ENCODE measurements around the gene ADGRA1. TPM values are rescaled to one million over a fixed set of nuclear protein-coding genes. Genes with fewer than 3 reads are reported as not detected.

Gene ADGRA1
- total and polyA plus RNA-seq, 10 of the 15 experiments (the other 5 are each of a cell fraction or from before 2014, with no cell fraction given), result not detected

- Histone ChIP-seq H3K27me3 (replicated peaks in 1 of 2; ENCODE audit: control insufficient read depth in 2 of 2, insufficient read depth in 2 of 2, low read length in 1 of 2) (no peaks in the 10 kb centered on the region), H3K9me3 (replicated peaks; ENCODE audit: control insufficient read depth, insufficient read depth, low read length) (peaks cover 4% of the 10 kb centered on the region; the same call in 1 of the 3 replicates), H3K27ac (ENCODE audit: control insufficient read depth, insufficient read depth) (no peak overlapping the region), H3K9ac (ENCODE audit: control insufficient read depth, insufficient read depth, low read length) (no peak overlapping the region), H3K79me2 (ENCODE audit: control insufficient read depth, insufficient read depth, low read length) (no peaks in the 10 kb centered on the region), H3K36me3 (ENCODE audit: control insufficient read depth in 2 of 2, insufficient read depth in 2 of 2, low read length in 1 of 2) (no peaks in the 10 kb centered on the region), H3K4me2 (ENCODE audit: control insufficient read depth, insufficient read depth) (no peak overlapping the region), H4K20me1 (ENCODE audit: control insufficient read depth, insufficient read depth) (no peaks in the 10 kb centered on the region), H3K4me3 (no peak overlapping the region), H3K4me1 (ENCODE audit: control insufficient read depth, insufficient read depth, low read length) (no peaks in the 10 kb centered on the region), H2AFZ (ENCODE audit: control insufficient read depth, low read depth, low read length) (no peak overlapping the region)
- in situ Hi-C loops (cut with MboI), result no loop called here
- ChIA-PET CTCF (no interaction called here), SMC1A (ENCODE audit: uncharacterized antibody, unreplicated experiment) (no interaction called here), RAD21 (ENCODE audit: unreplicated experiment) (no interaction called here), POLR2A (no interaction called here)
- DNase-seq (ENCODE audit: low read depth, low spot score) (no peak), FAIRE-seq (no peak), ATAC-seq (no peak)
- BruUV-seq (replicated peaks), result no TSS peak
- intact Hi-C loops (cut with micrococcal nuclease; ENCODE audit: unreplicated experiment), result no loop called here
- 40% methylated on average over 13 of the region's 13 CpGs for WGBS (ENCODE audit: insufficient coverage, insufficient replicate concordance, low lambda C conversion rate, missing lambda C conversion rate)
- TF ChIP-seq HDGF (IDR thresholded peaks at IDR 0.05), result no peak
- no peak for TF ChIP-seq HSF1 (IDR thresholded peaks at IDR 0.05; ENCODE audit: low read depth, low read length)
- TF ChIP-seq ZBTB11 (CRISPR knock-in tag; IDR thresholded peaks at IDR 0.05), result no peak
- TF ChIP-seq BACH1 (IDR thresholded peaks at IDR 0.05; ENCODE audit: borderline replicate concordance), result no peak
- TF ChIP-seq MEF2A (IDR thresholded peaks at IDR 0.05; ENCODE audit: insufficient read depth, low read depth, low read length), result no peak
- TF ChIP-seq EED (IDR thresholded peaks at IDR 0.05; ENCODE audit: low read depth), result no peak
- TF ChIP-seq PAX5 (IDR thresholded peaks at IDR 0.05; ENCODE audit: borderline replicate concordance, low read depth, low read length), result no peak
- TF ChIP-seq SMC3 (IDR thresholded peaks at IDR 0.05; ENCODE audit: borderline replicate concordance, low read length), result no peak
- TF ChIP-seq E2F8 (IDR thresholded peaks at IDR 0.05; ENCODE audit: low read depth, partially characterized antibody), result no peak
- TF ChIP-seq TCF7 (IDR thresholded peaks at IDR 0.05; ENCODE audit: borderline replicate concordance), result no peak
- no peak for TF ChIP-seq CEBPZ (IDR thresholded peaks at IDR 0.05; ENCODE audit: low read depth, low read length)
Measured at GRCh38 chr10:133115453-133115842, 27.7 kb downstream of the ADGRA1 start.
